ENCODE data around the gene SLC25A42.

GRCh38 chr19:19111967-19112580 lies 48.3 kb downstream of the SLC25A42 start:
- TF ChIP-seq CTCF (IDR thresholded peaks at IDR 0.05; ENCODE audit: insufficient read depth, low read length) (no peak), POLR2AphosphoS5 (IDR thresholded peaks at IDR 0.05; ENCODE audit: low read depth) (no peak)

Data from HL-60 (cell line).